Neutrophil (primary cell): ENCODE data around the gene LPP.

Experiments
- H3K27ac ChIP-seq: fragments of 200-600 bp; sonication (generic); 2 replicates; pipeline ENCODE4 v1.5.1; 2016; ENCODE audit warnings: mild to moderate bottlenecking, moderate library complexity
- H3K27me3 ChIP-seq: fragments of 200-600 bp; sonication (generic); 2 replicates; pipeline ENCODE4 v1.6.0; 2016; ENCODE audit warnings: mild to moderate bottlenecking
- H3K36me3 ChIP-seq: fragments of 200-600 bp; sonication (generic); 2 replicates; pipeline ENCODE4 v1.5.1; 2017
- H3K4me1 ChIP-seq, 2 experiments: fragments of 200-600 bp in 1 of 2; sonication (generic) in 1 of 2; 1 replicate in 1 of 2; 2 replicates in 1 of 2; pipeline versions ENCODE4 v1.5.1 to v1.6.1; 2013 to 2016; ENCODE audit warnings: low read depth in 1 of 2, low read length in 1 of 2, mild to moderate bottlenecking in 1 of 2, moderate library complexity in 1 of 2; ENCODE audit not compliant: control insufficient read depth in 1 of 2, insufficient read depth in 1 of 2
- H3K4me3 ChIP-seq, 2 experiments: fragments of 200-600 bp in 1 of 2; sonication (generic) in 1 of 2; 1 replicate in 1 of 2; 2 replicates in 1 of 2; pipeline ENCODE4 v1.5.1; 2013 to 2016; ENCODE audit warnings: low read depth in 1 of 2, low read length in 1 of 2, mild to moderate bottlenecking in 1 of 2, moderate library complexity in 1 of 2
- H3K9me3 ChIP-seq: fragments of 200-600 bp; sonication (generic); 2 replicates; pipeline ENCODE4 v1.5.1; 2016
- TF ChIP-seq, protein P1 (sequence below): fragments of 200-600 bp; sonication (generic); IDR thresholded peaks from 2 replicates; pipeline ENCODE4 v1.5.1; 2016; ENCODE audit warnings: antibody characterized with exemption

LPP gene

DNA sequence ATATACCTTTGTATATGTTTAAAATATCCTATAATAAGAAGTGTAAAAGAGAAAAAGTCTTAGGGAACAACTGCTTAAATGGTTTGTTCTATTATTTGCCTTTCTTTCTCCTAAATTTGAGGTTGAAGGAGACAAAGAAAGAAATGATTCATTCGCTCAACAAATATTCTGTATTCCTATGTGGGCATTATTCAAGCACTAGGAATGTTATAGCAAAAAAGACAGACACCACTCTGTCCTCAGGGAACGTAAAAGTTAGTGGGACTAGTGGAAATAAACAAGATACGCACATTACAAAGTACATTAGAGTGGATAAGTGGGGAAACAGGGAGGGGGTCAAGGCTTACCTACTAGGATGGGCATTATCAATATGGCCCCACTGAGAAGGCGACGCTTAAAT, 332.2 kb downstream of the LPP start:
- H3K9me3 ChIP-seq: no peaks in the 10 kb centered on the region
- no peak overlapping the region for H3K27ac ChIP-seq
- no peaks in the 10 kb centered on the region for H3K27me3 ChIP-seq
- peaks cover 8% of the 10 kb centered on the region for H3K36me3 ChIP-seq
- no peak overlapping the region for H3K4me3 ChIP-seq
- H3K4me1 ChIP-seq: no peaks in the 10 kb centered on the region
- TF ChIP-seq, protein P1, sequence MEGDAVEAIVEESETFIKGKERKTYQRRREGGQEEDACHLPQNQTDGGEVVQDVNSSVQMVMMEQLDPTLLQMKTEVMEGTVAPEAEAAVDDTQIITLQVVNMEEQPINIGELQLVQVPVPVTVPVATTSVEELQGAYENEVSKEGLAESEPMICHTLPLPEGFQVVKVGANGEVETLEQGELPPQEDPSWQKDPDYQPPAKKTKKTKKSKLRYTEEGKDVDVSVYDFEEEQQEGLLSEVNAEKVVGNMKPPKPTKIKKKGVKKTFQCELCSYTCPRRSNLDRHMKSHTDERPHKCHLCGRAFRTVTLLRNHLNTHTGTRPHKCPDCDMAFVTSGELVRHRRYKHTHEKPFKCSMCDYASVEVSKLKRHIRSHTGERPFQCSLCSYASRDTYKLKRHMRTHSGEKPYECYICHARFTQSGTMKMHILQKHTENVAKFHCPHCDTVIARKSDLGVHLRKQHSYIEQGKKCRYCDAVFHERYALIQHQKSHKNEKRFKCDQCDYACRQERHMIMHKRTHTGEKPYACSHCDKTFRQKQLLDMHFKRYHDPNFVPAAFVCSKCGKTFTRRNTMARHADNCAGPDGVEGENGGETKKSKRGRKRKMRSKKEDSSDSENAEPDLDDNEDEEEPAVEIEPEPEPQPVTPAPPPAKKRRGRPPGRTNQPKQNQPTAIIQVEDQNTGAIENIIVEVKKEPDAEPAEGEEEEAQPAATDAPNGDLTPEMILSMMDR: no peak

- Histone ChIP-seq H3K27ac (no peak overlapping the region), H3K4me3 (no peak overlapping the region), H3K36me3 (peaks cover 8% of the 10 kb centered on the region), H3K4me1 (no peaks in the 10 kb centered on the region), H3K9me3 (no peaks in the 10 kb centered on the region), H3K27me3 (no peaks in the 10 kb centered on the region)
- TF ChIP-seq, protein P1: no peak
Observed at GRCh38 chr3:188486952-188487351, 333.0 kb downstream of the LPP start.

DNA sequence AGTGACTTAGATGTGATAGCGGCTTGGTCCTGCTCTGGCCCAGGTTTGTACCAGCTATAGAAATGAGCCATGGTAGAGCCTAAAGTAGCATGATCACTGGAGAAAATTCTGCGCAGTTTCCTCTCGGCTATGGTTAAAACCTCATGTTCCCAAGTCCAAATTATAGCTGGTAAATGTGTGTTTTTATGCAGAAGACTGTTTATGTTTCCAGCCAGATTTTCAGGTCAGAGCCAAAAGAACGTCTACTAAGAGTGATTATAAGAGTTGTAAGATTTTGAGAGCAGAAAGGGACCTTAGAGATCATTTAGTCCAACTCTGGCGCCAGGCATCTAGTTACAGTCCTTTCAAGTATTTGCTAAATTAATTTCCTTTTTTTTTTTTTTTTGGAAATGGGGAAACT, 333.7 kb downstream of the LPP start:
- Histone ChIP-seq H3K36me3 (peaks cover 8% of the 10 kb centered on the region), H3K27me3 (no peaks in the 10 kb centered on the region), H3K27ac (no peak overlapping the region), H3K9me3 (no peaks in the 10 kb centered on the region), H3K4me3 (no peak overlapping the region), H3K4me1 (no peaks in the 10 kb centered on the region)
- TF ChIP-seq, protein P1: no peak

DNA sequence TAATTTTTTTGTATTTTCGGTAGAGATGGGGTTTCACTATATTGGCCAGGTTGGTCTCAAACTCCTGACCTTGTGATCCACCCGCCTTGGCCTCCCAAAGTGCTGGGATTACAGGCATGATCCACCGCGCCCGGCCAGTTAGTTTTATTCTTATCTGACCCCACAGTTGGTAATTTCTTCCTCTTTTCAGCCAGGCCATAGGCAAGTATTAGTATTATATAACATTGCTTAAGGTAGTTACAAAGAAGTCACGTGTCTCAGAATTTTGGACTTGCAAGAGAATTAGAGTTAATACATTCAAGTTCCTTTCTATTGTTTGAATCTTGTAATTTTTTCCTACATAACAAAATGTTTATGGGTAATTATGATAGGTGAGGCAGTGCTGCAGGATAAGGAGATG, 334.8 kb downstream of the LPP start:
- H3K9me3 ChIP-seq: no peaks in the 10 kb centered on the region
- TF ChIP-seq, protein P1: no peak
- peaks cover 8% of the 10 kb centered on the region for H3K36me3 ChIP-seq
- no peak overlapping the region for H3K27ac ChIP-seq
- H3K4me3 ChIP-seq: no peak overlapping the region
- no peaks in the 10 kb centered on the region for H3K4me1 ChIP-seq
- H3K27me3 ChIP-seq: no peaks in the 10 kb centered on the region

DNA sequence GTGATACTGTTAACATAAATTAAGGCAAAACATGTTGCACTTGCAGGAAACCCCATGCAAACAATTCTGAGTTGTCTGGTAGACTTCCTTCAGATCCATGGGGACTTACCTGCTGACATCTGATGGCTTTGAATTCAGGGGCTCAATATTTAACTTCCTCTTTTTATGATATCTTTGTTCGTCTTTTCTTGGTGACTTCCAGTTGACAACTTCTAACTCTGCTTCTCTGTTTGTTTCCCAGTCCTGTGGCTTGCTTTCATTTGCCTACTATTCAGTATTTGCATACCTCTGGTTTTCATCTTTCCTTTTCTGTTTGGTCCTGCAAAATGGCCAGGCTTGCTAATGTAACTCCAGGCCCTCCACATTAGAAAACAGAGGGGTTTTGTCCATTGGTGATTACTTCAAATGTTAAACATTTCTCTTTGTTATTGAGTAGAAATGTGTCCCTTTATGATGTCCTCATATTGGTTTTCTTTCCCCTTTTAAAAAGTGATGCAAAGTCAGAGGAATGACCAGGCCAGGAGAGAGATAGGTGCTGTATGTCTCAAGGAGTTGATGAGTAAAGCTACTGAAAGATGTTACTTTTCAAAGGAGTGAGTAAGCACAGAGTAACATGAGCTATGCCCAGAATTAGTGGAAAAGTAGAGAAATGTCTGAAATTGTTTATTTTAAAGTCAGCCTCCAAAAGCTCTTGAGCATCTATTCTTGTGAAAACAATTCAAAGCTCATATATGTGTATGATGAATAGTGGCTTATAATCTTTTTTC, 335.9 kb downstream of the LPP start:
- Histone ChIP-seq H3K4me1 (no peaks in the 10 kb centered on the region), H3K27me3 (no peaks in the 10 kb centered on the region), H3K4me3 (no peak overlapping the region), H3K9me3 (no peaks in the 10 kb centered on the region), H3K27ac (no peak overlapping the region), H3K36me3 (peaks cover 5% of the 10 kb centered on the region)
- TF ChIP-seq, protein P1: no peak
